Glutamatergic neuron (in vitro differentiated cells): Measurements from ENCODE around the gene CHST8. TPM values are rescaled to one million over a fixed set of nuclear protein-coding genes. Genes with fewer than 3 reads are reported as not detected.

Experiments used
- DNase-seq: peaks from one replicate; pipeline ENCODE4 v3.0.0; 2022
- H3K27ac Mint-ChIP-seq: one replicate; pipeline ENCODE4 v1.8.0; 2020; ENCODE audit warnings: mild to moderate bottlenecking, mixed read lengths, inconsistent platforms; ENCODE audit not compliant: unreplicated experiment
- H3K27me3 Mint-ChIP-seq: one replicate; pipeline ENCODE4 v1.8.0; 2020; ENCODE audit warnings: mild to moderate bottlenecking, moderate library complexity, mixed read lengths, inconsistent platforms; ENCODE audit not compliant: unreplicated experiment
- H3K36me3 Mint-ChIP-seq: one replicate; pipeline ENCODE4 v1.8.0; 2020; ENCODE audit warnings: mild to moderate bottlenecking, mixed read lengths, inconsistent platforms; ENCODE audit not compliant: unreplicated experiment
- H3K4me1 Mint-ChIP-seq: one replicate; pipeline ENCODE4 v1.8.0; 2020; ENCODE audit warnings: mild to moderate bottlenecking, low read depth, mixed read lengths, inconsistent platforms; ENCODE audit not compliant: unreplicated experiment
- H3K4me3 Mint-ChIP-seq: one replicate; pipeline ENCODE4 v1.8.0; 2020; ENCODE audit warnings: mild to moderate bottlenecking, mixed read lengths, inconsistent platforms; ENCODE audit not compliant: unreplicated experiment
- H3K9me3 Mint-ChIP-seq: one replicate; pipeline ENCODE4 v1.8.0; 2020; ENCODE audit warnings: mild to moderate bottlenecking, moderate library complexity, mixed read lengths, inconsistent platforms; ENCODE audit not compliant: unreplicated experiment
- total RNA-seq: library from RNA; stranded (reverse); fragmentation: NEBNext Ultra II Directional; extraction: Animal tissue kit (Norgen Biotek cat#: 25700); gene quantifications from one replicate; pipeline ENCODE4 v1.2.1, GENCODE V29; 2021; ENCODE audit not compliant: unreplicated experiment
- TF ChIP-seq, protein P1 (sequence below): fragments of 200-600 bp; sonication (generic); IDR thresholded peaks from one replicate; pipeline ENCODE4 v1.5.0; 2021; ENCODE audit not compliant: partially characterized antibody, unreplicated experiment

Gene CHST8
- total RNA-seq, 1 donor from 2014 or later, result 235 TPM

DNA sequence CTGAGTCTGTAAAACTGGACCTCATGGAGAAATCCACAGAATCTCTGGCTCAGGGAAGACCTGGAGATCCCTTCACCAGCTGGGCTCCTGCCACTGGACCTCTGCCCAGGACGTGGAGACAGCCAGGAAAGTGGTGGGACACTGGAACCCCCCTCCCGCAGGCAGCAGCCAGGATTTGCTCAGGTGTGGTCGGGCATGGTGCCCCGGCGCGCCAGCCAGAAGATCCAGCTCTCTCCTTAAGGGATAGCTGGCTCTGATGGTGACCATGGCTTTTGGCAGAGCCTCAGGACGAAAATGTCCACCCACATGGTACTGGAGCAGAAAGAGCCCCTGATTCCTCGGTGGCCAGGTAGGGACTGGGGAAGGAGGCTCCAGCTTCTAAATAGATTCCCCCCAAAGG lies 148.4 kb downstream of the CHST8 start:
- Mint-ChIP-seq H3K4me1 (peaks cover 24% of the 10 kb centered on the region), H3K27me3 (peaks cover 15% of the 10 kb centered on the region), H3K4me3 (no peak overlapping the region), H3K27ac (no peak overlapping the region), H3K36me3 (peaks cover 6% of the 10 kb centered on the region), H3K9me3 (peaks cover 30% of the 10 kb centered on the region)
- DNase-seq, result no peak
- TF ChIP-seq, protein P1, sequence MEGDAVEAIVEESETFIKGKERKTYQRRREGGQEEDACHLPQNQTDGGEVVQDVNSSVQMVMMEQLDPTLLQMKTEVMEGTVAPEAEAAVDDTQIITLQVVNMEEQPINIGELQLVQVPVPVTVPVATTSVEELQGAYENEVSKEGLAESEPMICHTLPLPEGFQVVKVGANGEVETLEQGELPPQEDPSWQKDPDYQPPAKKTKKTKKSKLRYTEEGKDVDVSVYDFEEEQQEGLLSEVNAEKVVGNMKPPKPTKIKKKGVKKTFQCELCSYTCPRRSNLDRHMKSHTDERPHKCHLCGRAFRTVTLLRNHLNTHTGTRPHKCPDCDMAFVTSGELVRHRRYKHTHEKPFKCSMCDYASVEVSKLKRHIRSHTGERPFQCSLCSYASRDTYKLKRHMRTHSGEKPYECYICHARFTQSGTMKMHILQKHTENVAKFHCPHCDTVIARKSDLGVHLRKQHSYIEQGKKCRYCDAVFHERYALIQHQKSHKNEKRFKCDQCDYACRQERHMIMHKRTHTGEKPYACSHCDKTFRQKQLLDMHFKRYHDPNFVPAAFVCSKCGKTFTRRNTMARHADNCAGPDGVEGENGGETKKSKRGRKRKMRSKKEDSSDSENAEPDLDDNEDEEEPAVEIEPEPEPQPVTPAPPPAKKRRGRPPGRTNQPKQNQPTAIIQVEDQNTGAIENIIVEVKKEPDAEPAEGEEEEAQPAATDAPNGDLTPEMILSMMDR, result no peak

DNA sequence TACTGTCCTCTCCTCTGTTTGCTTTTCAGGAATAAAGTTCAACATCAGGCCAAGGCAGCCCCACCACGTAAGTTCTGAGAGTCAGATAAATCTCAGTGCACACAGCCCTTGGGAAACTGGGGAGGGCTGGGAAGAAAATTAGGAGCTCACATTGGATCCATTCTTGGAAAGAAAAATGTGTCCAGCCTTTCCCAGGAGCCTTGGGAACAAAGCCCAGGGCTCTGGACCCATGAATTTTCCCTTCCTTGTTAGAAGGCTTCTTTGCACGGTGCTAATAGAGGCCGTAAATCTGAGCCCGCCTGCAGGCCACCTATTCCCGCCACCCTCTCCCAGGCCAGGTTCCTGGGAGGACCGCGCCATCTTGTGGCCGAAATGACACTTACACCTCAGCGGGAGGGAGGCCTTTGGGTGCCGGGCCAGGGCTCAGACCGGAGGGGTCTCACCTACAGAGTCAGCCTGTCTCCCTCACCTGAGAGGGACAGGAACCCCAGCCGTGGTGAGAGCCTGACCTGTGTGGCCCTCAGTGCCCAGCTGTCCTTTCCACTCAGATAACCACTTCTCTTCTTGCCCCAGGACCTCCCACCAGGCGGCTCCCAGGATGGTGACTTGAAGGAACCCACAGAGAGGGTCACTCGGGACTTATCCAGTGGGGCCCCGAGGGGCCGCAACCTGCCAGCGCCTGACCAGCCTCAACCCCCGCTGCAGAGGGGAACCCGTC lies 149.8 kb downstream of the CHST8 start:
- peaks cover 26% of the 10 kb centered on the region for H3K4me1 Mint-ChIP-seq
- peak; percentile 90 for DNase-seq
- H3K9me3 Mint-ChIP-seq, result peaks cover 34% of the 10 kb centered on the region
- peak overlapping the region; percentile 83 for H3K27ac Mint-ChIP-seq
- TF ChIP-seq, protein P1, result peak; percentile 95
- no peak overlapping the region for H3K4me3 Mint-ChIP-seq
- H3K27me3 Mint-ChIP-seq, result peaks cover 24% of the 10 kb centered on the region
- peaks cover 13% of the 10 kb centered on the region for H3K36me3 Mint-ChIP-seq

DNA sequence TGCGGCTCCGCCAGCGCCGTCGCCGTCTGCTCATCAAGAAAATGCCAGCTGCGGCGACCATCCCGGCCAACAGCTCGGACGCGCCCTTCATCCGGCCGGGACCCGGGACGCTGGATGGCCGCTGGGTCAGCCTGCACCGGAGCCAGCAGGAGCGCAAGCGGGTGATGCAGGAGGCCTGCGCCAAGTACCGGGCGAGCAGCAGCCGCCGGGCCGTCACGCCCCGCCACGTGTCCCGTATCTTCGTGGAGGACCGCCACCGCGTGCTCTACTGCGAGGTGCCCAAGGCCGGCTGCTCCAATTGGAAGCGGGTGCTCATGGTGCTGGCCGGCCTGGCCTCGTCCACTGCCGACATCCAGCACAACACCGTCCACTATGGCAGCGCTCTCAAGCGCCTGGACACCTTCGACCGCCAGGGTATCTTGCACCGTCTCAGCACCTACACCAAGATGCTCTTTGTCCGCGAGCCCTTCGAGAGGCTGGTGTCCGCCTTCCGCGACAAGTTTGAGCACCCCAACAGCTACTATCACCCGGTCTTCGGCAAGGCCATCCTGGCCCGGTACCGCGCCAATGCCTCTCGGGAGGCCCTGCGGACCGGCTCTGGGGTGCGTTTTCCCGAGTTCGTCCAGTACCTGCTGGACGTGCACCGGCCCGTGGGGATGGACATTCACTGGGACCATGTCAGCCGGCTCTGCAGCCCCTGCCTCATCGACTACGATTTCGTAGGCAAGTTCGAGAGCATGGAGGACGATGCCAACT lies 150.5 kb downstream of the CHST8 start:
- DNase-seq, result no peak
- Mint-ChIP-seq H3K27me3 (peaks cover 24% of the 10 kb centered on the region), H3K36me3 (peaks cover 13% of the 10 kb centered on the region), H3K4me3 (no peak overlapping the region), H3K9me3 (peaks cover 34% of the 10 kb centered on the region), H3K4me1 (peaks cover 26% of the 10 kb centered on the region), H3K27ac (no peak overlapping the region)
- TF ChIP-seq, protein P1, result no peak

DNA sequence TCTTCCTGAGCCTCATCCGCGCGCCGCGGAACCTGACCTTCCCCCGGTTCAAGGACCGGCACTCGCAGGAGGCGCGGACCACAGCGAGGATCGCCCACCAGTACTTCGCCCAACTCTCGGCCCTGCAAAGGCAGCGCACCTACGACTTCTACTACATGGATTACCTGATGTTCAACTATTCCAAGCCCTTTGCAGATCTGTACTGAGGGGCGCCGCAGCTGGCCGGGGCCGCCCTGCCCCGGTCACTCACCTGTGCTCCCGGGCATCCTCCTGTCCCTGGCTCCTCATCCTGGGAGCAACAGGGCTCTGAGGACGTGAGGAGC lies 151.1 kb downstream of the CHST8 start:
- Mint-ChIP-seq H3K4me3 (no peak overlapping the region), H3K36me3 (peaks cover 13% of the 10 kb centered on the region), H3K27me3 (peaks cover 24% of the 10 kb centered on the region), H3K9me3 (peaks cover 29% of the 10 kb centered on the region), H3K4me1 (peaks cover 25% of the 10 kb centered on the region), H3K27ac (no peak overlapping the region)
- DNase-seq, result no peak
- TF ChIP-seq, protein P1, result no peak
